Measurements from ENCODE around the gene USP43.

USP43 gene

GRCh38 chr17:9726291-9726690 is 81.0 kb downstream of the USP43 start:
- no peak overlapping the region for H3K4me3 Mint-ChIP-seq
- no peak for DNase-seq
- H3K9me3 Mint-ChIP-seq, result no peaks in the 10 kb centered on the region
- no peak for ATAC-seq
- peaks cover 9% of the 10 kb centered on the region for H3K27me3 Mint-ChIP-seq
- H3K4me1 Mint-ChIP-seq, result no peaks in the 10 kb centered on the region
- peak overlapping the region in 1 of 2 donors; percentile 24 for H3K27ac Mint-ChIP-seq

GRCh38 chr17:9728005-9728404 is 82.7 kb downstream of the USP43 start:
- DNase-seq (no peak), ATAC-seq (no peak)
- peaks cover 9% of the 10 kb centered on the region for H3K27me3 Mint-ChIP-seq
- H3K27ac Mint-ChIP-seq, result no peak overlapping the region
- no peak overlapping the region for H3K4me3 Mint-ChIP-seq
- no peaks in the 10 kb centered on the region for H3K4me1 Mint-ChIP-seq
- H3K9me3 Mint-ChIP-seq, result no peaks in the 10 kb centered on the region

- Mint-ChIP-seq H3K27ac (no peak overlapping the region), H3K9me3 (no peaks in the 10 kb centered on the region), H3K4me1 (no peaks in the 10 kb centered on the region), H3K4me3 (no peak overlapping the region), H3K27me3 (peaks cover 9% of the 10 kb centered on the region)
- DNase-seq (no peak), ATAC-seq (no peak)
These were observed 83.2 kb downstream of the USP43 start for GRCh38 chr17:9728564-9728963.

- ATAC-seq (no peak), DNase-seq (peak in 1 of 2 donors; percentile 22)
- Mint-ChIP-seq H3K27ac (no peak overlapping the region), H3K4me3 (no peak overlapping the region), H3K4me1 (no peaks in the 10 kb centered on the region), H3K9me3 (no peaks in the 10 kb centered on the region), H3K27me3 (peaks cover 9% of the 10 kb centered on the region)
These were observed 83.8 kb downstream of the USP43 start for GRCh38 chr17:9729034-9729650.

GRCh38 chr17:9729735-9730420 is 84.6 kb downstream of the USP43 start:
- Mint-ChIP-seq H3K4me1 (no peaks in the 10 kb centered on the region), H3K4me3 (no peak overlapping the region), H3K9me3 (no peaks in the 10 kb centered on the region), H3K27ac (no peak overlapping the region), H3K27me3 (peaks cover 9% of the 10 kb centered on the region)
- DNase-seq, result no peak
- ATAC-seq, result no peak

GRCh38 chr17:9750524-9750923 is 105.2 kb downstream of the USP43 start:
- Mint-ChIP-seq H3K27ac (no peak overlapping the region), H3K27me3 (peaks cover 30% of the 10 kb centered on the region), H3K4me1 (no peaks in the 10 kb centered on the region), H3K4me3 (no peak overlapping the region), H3K9me3 (no peaks in the 10 kb centered on the region)
- ATAC-seq, result no peak
- DNase-seq, result no peak

GRCh38 chr17:9755083-9755482 is 109.8 kb downstream of the USP43 start:
- ATAC-seq (no peak), DNase-seq (no peak)
- H3K27me3 Mint-ChIP-seq, result peaks cover 24% of the 10 kb centered on the region
- H3K27ac Mint-ChIP-seq, result no peak overlapping the region
- no peaks in the 10 kb centered on the region for H3K4me1 Mint-ChIP-seq
- H3K9me3 Mint-ChIP-seq, result no peaks in the 10 kb centered on the region
- no peak overlapping the region for H3K4me3 Mint-ChIP-seq

- Mint-ChIP-seq H3K27ac (no peak overlapping the region), H3K4me1 (no peaks in the 10 kb centered on the region), H3K27me3 (peaks cover 15% of the 10 kb centered on the region), H3K9me3 (no peaks in the 10 kb centered on the region), H3K4me3 (no peak overlapping the region)
- no peak for DNase-seq
- no peak for ATAC-seq
These were observed 114.9 kb downstream of the USP43 start for GRCh38 chr17:9760266-9760665.

GRCh38 chr17:9763643-9764042 is 118.3 kb downstream of the USP43 start:
- ATAC-seq, result no peak
- Mint-ChIP-seq H3K4me1 (no peaks in the 10 kb centered on the region), H3K4me3 (no peak overlapping the region), H3K27ac (peak overlapping the region in 1 of 2 donors; percentile 42), H3K27me3 (peaks cover 19% of the 10 kb centered on the region), H3K9me3 (no peaks in the 10 kb centered on the region)
- DNase-seq, result no peak

- Mint-ChIP-seq H3K27me3 (peaks cover 19% of the 10 kb centered on the region), H3K4me1 (no peaks in the 10 kb centered on the region), H3K9me3 (no peaks in the 10 kb centered on the region), H3K27ac (no peak overlapping the region), H3K4me3 (no peak overlapping the region)
- DNase-seq, result no peak
- no peak for ATAC-seq
These were observed 120.0 kb downstream of the USP43 start for GRCh38 chr17:9765322-9765721.

- Mint-ChIP-seq H3K9me3 (no peaks in the 10 kb centered on the region), H3K4me1 (no peaks in the 10 kb centered on the region), H3K27ac (peak overlapping the region in 1 of 2 donors; percentile 45), H3K4me3 (no peak overlapping the region), H3K27me3 (peaks cover 16% of the 10 kb centered on the region)
- DNase-seq, result no peak
- ATAC-seq, result no peak
These were observed 121.7 kb downstream of the USP43 start for GRCh38 chr17:9766970-9767369.

- Mint-ChIP-seq H3K4me3 (no peak overlapping the region), H3K27ac (peak overlapping the region in 1 of 2 donors; percentile 45), H3K9me3 (no peaks in the 10 kb centered on the region), H3K27me3 (peaks cover 14% of the 10 kb centered on the region), H3K4me1 (no peaks in the 10 kb centered on the region)
- DNase-seq, result no peak
- no peak for ATAC-seq
These were observed 122.2 kb downstream of the USP43 start for GRCh38 chr17:9767432-9767991.

GRCh38 chr17:9768381-9768934 is 123.1 kb downstream of the USP43 start:
- no peaks in the 10 kb centered on the region for H3K4me1 Mint-ChIP-seq
- peak; percentile 70 for ATAC-seq
- DNase-seq, result no peak
- no peaks in the 10 kb centered on the region for H3K9me3 Mint-ChIP-seq
- H3K27ac Mint-ChIP-seq, result no peak overlapping the region
- peaks cover 14% of the 10 kb centered on the region for H3K27me3 Mint-ChIP-seq
- no peak overlapping the region for H3K4me3 Mint-ChIP-seq

- ATAC-seq, result no peak
- Mint-ChIP-seq H3K4me1 (no peaks in the 10 kb centered on the region), H3K9me3 (no peaks in the 10 kb centered on the region), H3K4me3 (no peak overlapping the region), H3K27me3 (peaks cover 8% of the 10 kb centered on the region), H3K27ac (no peak overlapping the region)
- no peak for DNase-seq
These were observed 123.8 kb downstream of the USP43 start for GRCh38 chr17:9769036-9769695.

GRCh38 chr17:9771465-9771864 is 126.1 kb downstream of the USP43 start:
- peaks cover 8% of the 10 kb centered on the region for H3K27me3 Mint-ChIP-seq
- H3K9me3 Mint-ChIP-seq, result no peaks in the 10 kb centered on the region
- H3K4me3 Mint-ChIP-seq, result no peak overlapping the region
- H3K27ac Mint-ChIP-seq, result no peak overlapping the region
- DNase-seq, result no peak
- H3K4me1 Mint-ChIP-seq, result no peaks in the 10 kb centered on the region
- no peak for ATAC-seq

- Mint-ChIP-seq H3K4me3 (no peak overlapping the region), H3K27ac (no peak overlapping the region), H3K4me1 (no peaks in the 10 kb centered on the region), H3K9me3 (no peaks in the 10 kb centered on the region), H3K27me3 (peaks cover 8% of the 10 kb centered on the region)
- DNase-seq, result no peak
- no peak for ATAC-seq
These were observed 127.3 kb downstream of the USP43 start for GRCh38 chr17:9772658-9773057.
